ENCODE data around the gene CDC6.

GRCh38 chr17:40243761-40244160 lies 43.9 kb upstream of the CDC6 start:
- TF ChIP-seq FOXK2 (IDR thresholded peaks at IDR 0.05) (no peak), FOXM1 (IDR thresholded peaks at IDR 0.05; ENCODE audit: borderline replicate concordance) (no peak), L3MBTL2 (conservative IDR thresholded peaks at IDR 0.05) (no peak), SUZ12 (IDR thresholded peaks at IDR 0.05) (no peak), TARDBP (IDR thresholded peaks at IDR 0.05) (no peak), NFRKB (IDR thresholded peaks at IDR 0.05) (no peak), SP1 (IDR thresholded peaks at IDR 0.05) (no peak), LEF1 (IDR thresholded peaks at IDR 0.05; ENCODE audit: borderline replicate concordance) (no peak), BHLHE40 (IDR thresholded peaks at IDR 0.05; ENCODE audit: borderline replicate concordance) (no peak), ELF4 (IDR thresholded peaks at IDR 0.05) (no peak), PKNOX1 (IDR thresholded peaks at IDR 0.05) (no peak), CTBP1 (IDR thresholded peaks at IDR 0.05; ENCODE audit: borderline replicate concordance) (no peak), ZNF384 (IDR thresholded peaks at IDR 0.05) (no peak)
